HUDEP-2 (cell line): ENCODE results near the gene SMAP2.
A peak's percentile ranks its signal among the peaks of the same experiment; 100 is the strongest.

Experiments
- DNase-seq, 76 experiments: peaks; one replicate each; lab custom pipeline; 2025; ENCODE audit not compliant: unreplicated experiment in 76 of 76; lab: John Stamatoyannopoulos, UW

SMAP2 gene

GRCh38 chr1:40413527-40414252, 40.2 kb downstream of the SMAP2 start:
- DNase-seq = no peak

GRCh38 chr1:40414331-40414730, 40.8 kb downstream of the SMAP2 start:
- DNase-seq = no peak

DNA sequence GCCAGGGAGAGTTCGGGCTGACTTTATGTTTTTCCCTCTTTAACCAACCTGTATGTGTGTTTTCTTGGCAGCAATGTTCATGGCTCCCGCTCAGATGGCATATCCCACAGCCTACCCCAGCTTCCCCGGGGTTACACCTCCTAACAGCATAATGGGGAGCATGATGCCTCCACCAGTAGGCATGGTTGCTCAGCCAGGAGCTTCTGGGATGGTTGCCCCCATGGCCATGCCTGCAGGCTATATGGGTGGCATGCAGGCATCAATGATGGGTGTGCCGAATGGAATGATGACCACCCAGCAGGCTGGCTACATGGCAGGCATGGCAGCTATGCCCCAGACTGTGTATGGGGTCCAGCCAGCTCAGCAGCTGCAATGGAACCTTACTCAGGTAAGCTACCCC, 43.2 kb downstream of the SMAP2 start:
- no peak for DNase-seq

- DNase-seq = no peak
Measured at GRCh38 chr1:40421431-40422384, 48.2 kb downstream of the SMAP2 start.

DNA sequence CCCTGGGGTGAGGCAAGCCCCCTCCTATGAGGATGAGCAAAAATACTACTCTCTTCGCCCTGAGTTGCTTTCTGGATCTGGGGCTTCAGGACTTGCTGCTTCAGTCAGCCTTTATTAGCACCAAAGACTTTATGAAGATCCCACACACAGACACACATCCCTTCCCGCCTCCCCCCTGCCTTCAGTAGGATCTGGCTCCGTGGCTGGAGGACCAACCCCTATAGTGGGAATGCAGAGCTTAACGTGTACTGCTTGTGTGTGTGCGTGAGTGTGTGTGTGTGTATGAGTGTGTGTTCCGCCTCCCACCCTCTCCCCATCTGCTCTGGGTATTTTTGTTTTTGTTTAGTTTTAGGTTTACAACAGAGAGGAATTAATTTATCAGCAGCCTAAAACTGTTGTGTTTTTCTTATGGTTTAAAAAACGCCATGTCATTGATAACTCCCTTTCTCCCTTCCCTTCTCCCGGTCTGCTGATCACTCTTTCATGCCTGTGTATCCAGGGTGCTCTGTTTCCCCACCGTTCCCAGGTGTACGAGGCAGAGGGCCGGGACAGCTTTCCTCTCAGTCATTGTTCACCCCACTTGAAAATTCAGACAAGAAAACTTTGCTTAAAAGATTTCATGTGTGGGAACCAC, 49.2 kb downstream of the SMAP2 start:
- no peak for DNase-seq

DNA sequence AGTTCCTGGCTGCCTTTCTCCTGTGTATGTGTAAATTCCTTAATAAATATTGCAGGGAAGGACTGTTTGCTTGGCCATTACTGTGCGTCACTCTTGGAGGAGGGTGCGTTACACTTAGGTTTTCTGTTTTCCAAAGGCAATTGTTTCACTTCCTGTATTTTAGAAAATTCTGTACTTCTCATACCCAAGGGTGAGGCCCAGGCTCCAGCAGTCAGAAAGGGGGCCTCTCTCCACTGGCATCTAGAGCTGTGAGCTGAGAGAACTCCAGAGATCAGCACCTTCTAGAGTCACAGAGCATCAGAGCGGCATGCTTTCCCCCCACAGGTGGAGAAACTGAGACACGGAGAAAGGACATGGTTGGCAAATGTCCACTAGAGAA, 49.7 kb downstream of the SMAP2 start:
- DNase-seq = no peak

DNA sequence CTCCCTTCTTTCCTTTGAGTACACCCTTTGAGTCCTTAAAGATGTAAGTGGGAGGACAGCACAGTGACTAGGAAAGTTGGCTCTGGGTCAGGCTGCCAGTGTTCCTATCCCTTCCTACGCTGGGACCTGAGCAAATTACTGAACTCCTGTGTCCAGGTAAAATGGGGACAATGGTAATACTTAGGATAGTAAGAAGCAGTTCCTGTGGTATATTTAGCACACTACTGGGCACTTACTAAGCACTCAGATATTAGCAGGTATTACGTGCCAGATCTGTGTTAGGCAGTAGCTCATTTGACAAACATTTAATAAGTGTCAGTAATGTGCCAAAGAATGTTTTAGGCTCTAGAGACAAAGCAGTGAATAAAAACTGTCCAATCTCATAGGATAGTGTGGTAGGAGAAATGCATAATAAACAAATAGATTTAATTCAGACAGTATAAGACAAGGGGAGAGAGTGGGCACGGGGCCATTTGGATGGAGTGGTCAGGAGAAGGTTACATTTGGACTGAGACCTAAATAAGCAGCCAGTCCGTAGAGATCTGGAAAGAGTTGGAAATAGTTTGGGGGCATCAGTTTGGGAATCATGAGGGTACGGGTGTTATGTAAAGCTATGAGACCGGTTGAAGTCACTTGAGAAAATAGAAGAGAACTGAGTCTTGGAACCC, 50.6 kb downstream of the SMAP2 start:
- no peak for DNase-seq

DNA sequence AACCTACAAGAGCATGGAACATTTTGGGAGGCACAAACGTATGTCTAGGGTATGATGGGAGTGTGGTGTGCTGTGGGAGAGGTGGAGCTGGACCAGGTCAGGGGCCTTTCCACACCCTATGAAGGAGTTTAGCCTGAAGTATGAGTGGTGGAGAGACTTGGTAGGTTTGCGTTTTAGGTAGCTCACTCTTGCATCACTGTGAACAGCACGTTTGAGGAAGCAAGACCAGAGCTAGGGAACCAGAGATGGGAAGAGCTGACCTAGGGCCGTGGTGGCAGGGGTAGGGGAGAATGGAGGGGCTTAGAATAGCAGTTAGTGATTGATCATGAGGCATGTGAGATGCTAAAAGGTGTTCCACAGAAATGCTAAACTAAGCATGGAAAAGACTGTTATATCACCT, 51.7 kb downstream of the SMAP2 start:
- no peak for DNase-seq

- DNase-seq = no peak
Measured at GRCh38 chr1:40431385-40431784, 57.9 kb downstream of the SMAP2 start.

- DNase-seq = no peak
Measured at GRCh38 chr1:40432644-40433390, 59.3 kb downstream of the SMAP2 start.

DNA sequence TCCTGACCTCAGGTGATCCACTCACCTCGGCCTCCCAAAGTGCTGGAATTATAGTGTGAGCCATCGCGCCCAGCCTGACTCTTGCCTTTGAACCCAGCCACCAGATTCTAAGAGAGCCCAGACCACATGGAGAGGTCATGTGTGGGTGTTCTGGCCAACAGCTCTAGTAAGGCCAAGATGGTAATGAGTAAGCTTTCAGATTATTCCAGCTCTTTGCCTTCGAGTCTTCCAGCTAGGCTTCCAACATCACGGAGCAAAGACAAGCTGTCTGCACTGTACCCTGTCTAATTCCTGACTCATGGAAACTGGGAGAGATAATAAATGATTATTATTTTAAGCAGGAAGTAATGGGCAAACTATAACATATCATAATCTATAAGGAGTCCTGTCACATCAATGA, 61.9 kb downstream of the SMAP2 start:
- no peak for DNase-seq

GRCh38 chr1:40435876-40436275, 62.3 kb downstream of the SMAP2 start:
- DNase-seq = no peak

- DNase-seq = peak in 16 of 76 experiments; percentile 1 to 32 (median 10)
Measured at GRCh38 chr1:40438391-40439015, 65.0 kb downstream of the SMAP2 start.

DNA sequence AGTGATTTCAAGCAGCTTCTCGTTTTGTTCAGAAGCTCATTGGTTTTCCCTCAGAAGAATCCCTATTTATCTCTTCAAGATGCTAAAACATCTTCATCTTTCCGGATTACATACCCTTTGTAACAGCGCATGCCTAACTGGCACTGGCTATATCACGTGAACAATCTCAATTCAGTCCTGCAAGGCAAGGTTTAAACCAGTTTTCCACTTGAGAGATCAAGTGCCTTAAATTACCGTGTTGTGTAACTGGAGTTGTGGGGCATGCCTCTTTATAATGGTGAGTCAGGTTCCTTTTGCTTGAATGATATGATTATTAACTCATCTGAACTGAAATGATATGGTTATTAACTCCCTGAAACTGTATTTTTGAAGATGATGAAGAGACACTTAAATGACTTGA, 65.7 kb downstream of the SMAP2 start:
- DNase-seq = no peak

DNA sequence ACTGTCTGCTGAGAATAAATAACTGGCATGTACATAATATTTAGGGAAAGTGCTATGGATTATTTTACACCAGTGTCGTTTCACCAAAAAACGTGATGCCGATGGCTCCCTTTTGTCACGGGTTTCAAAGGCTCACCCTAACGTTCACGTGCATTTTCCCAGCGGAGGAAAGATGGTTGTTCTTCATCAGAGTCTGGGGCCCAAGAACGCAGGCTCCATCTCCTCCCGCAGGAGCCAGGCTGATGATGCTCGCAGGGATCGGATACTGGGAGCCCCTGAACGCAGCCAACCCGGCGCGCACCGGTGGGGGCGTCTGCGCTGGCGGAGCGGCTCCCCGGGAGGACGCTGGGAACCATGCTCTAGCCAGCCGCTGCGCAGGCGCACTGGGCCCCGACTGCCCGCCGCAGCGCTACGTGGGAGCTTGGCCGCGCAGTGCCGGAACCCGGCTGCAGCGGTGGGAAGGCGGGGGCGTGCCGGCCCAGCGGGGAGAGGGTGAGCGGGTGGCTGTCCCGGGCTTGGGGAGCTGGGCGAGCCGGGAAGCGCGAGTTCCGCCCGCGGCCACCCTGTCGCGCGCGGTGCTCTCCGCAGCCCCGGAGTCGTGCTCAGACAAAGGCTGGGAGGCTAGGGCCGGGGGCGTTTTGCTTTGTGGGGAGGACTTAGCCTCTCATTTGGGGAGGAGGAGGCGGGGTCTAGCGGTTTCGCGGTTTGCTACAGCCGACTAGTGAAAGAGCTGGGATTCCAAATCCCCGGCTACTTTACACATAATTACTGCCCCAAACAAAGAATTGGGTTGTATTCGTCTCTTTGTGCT, 76.4 kb downstream of the SMAP2 start, which contains the start of gene ZFP69B:
ZFP69B (plus strand) TSS at position 793 of the 811 bp plus-strand sequence. CDS start 486 bp downstream, outside the sequence.
- DNase-seq = peak in 74 of 76 experiments; percentile 9 to 93 (median 79)

GRCh38 chr1:40450495-40451237, 77.1 kb downstream of the SMAP2 start:
- peak in 10 of 76 experiments; percentile 4 to 35 (median 16) for DNase-seq

DNA sequence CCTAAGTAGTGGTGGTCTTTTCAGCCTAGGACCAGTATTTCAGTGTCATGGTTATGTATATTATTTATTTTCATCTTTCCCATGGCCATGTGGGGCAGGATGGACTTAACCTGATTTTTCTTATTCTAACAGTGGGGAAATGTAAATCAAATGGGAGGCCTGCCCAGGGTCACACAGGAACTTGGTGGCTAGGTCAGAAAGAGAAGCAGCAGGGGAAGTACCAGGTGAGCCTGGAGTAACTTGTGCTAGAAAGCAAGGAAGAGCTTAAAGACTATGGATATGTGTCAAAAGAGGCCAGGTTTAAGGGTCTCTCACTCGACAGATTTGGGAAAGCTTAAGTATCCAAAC, 77.7 kb downstream of the SMAP2 start:
- DNase-seq = no peak

DNA sequence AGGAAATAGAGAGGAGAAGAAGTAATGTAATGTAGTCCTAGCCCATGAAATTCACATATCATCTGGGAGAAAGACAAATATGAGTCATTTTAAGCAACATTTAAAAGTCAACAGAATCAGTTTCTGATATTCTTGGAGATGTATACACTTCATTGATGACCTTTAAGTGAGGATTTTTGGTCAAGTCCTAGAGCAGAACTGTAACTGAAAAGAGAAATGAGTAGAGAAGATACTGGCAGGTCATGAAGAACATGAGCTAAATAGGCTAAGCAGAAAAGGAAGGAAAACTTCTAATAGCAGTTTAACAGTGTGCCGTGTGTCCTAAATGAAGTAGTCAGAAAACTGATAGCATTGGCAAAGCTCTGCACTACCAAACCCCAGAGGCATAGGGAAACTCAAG, 81.3 kb downstream of the SMAP2 start:
- DNase-seq = no peak
